Pons (tissue), 1 donor: ENCODE measurements around the gene MXD4.
"Not testable (repeated sequence)": the region's sequence is repeated elsewhere in the genome, so short reads cannot be mapped to it uniquely, and the experiment has no call there.

Source experiments
- DNase-seq: peaks from one replicate; pipeline ENCODE4 v3.0.0-alpha.2; 2016; ENCODE audit warnings: low spot score

The MXD4 gene

DNA sequence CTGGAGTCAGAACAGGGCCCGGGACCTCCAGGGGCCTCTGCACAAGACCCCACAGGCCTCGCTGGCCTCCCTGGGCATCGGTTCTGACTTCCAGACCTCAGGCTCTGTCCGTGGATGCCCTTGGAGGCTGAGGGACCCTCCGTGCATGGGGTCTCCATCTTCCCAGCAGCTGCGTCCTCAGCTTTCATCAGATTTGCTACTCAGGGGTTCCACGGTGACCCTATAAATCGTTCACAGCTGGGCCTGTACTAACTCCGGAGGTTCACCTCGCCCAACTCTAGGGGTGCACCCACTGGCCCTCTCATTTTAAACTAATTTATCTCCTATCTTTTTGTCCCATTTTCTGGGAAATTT is 13.1 kb upstream of the MXD4 start:
- DNase-seq, result not testable (repeated sequence)

DNA sequence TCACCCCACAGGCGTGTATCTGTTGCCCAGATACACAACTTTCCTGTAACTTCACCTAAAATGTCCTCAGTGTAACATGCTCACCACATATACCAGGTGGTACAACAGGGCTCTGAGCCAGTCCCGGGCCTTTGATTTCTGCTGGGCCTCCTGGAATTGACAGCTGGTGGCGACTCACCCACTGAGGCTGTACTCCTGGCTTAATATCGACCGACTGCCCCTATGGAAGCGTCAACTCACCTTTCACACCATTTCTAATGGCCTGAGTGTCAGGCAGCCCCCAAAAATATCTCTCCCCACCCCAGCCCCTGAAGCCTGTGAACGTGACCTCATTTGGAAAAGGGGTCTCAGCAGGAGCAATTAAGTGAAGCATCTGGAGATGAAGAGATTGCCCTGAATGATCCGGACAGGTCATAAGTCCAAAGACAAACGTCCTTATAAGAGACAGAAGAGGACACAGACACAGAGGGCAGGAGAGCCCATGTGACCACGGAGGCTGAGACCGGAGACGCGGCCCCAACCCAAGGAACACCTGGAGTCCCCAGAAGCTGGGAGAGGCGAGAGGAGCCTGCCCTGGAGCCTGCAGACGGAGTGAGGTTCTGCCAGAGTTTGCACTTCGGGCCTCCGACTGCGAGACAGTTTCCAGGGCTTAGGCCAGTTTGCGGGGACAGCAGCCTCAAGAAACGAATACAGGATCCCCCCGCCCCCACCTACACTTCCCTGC is 12.6 kb upstream of the MXD4 start:
- DNase-seq, result no peak

- DNase-seq, result no peak
These were observed 11.9 kb upstream of the MXD4 start for GRCh38 chr4:2273657-2274319.

- no peak for DNase-seq
These were observed 11.3 kb upstream of the MXD4 start for GRCh38 chr4:2273221-2273620.

GRCh38 chr4:2272828-2273120 is 10.9 kb upstream of the MXD4 start:
- no peak for DNase-seq

GRCh38 chr4:2272026-2272827 is 10.3 kb upstream of the MXD4 start:
- DNase-seq, result no peak

- DNase-seq, result no peak
These were observed 9.5 kb upstream of the MXD4 start for GRCh38 chr4:2271279-2272025.

GRCh38 chr4:2270341-2271165 is 8.6 kb upstream of the MXD4 start:
- no peak for DNase-seq

GRCh38 chr4:2269618-2270163 is 7.8 kb upstream of the MXD4 start:
- DNase-seq, result no peak

GRCh38 chr4:2269206-2269531 is 7.3 kb upstream of the MXD4 start:
- no peak for DNase-seq

DNA sequence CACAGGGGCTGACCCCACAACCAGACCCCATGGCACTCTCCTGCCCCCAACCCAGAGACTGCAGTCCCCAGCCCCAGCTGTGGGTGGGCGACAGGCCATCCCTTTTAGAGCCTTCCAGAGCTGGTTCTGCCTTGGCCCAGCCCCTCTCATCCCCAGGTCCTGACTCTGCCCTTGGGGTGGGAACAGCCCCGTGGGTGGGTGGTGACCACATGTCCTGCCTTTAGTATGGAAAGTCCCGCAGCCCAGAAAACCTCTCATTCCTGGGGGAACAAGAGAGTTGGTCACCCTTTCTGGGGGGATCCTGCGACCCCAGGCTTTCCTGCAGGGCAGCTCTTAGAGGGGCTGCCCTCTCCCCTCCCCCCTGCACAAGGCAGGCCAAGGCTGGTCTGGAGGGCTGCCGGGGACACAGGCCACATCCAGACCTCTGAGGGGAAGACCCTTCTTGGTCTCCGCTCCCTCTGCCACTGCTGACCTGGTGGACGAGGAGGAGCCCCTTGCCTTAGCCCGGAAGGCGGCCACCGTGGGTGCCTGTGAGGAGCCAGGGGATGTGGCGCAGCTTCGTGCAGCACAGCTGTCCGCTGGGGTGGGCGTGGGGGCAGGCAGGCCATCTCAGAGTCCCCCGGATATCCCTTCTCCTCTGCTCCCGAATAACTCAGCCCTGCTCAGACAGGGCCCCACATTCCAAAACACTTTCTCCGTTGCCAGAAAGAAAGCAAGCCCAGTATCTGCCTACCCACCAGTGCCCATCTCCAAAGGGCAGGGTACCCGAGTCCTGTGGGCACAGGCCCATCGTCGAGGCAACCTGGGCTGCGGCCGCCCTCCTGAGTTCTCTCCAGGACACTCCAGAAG is 6.7 kb upstream of the MXD4 start:
- no peak for DNase-seq

DNA sequence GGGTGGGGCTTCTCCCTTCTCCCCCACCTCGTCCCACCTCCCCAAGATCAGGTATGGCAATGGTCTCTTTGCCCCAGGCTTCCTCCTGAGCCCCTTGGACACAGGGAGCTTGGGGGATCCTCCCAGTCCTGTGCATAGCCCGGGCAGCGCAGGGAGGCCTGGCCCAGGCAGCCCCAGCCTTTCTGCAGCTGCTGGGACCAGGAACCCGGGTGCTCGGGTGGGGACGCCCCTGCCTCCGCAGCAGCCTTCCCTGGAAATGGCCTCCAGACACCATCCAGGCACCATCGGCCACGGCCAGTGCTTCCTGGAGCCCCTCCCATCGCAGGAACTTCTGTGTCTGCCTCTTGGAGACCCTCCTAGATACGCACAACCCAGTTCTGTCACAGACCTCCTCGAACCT is 5.9 kb upstream of the MXD4 start:
- DNase-seq, result no peak

DNA sequence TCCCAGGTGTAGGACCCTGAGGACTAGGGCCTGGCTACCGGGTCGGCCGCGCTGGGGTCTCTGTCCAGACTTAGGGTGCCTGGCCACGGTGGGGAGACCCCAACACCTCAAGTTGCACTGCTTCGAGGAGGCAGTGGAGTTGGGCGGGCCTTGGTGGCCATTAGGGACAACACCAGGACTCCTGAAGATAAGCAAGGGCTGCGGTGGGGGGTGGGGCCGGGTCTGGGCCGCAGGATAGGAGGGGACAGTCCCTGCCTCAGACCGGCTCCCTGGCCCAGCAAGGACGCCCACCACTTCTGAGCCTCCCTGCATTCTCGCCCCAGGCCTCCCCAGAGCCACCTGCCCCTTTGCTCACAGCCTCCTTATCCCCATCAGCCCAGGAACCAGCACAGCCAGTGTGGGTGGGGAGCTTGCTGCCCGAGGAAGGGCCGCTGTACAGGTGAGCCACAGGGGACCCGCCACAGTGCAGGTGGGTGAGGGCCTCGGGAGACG is 5.5 kb upstream of the MXD4 start:
- no peak for DNase-seq

DNA sequence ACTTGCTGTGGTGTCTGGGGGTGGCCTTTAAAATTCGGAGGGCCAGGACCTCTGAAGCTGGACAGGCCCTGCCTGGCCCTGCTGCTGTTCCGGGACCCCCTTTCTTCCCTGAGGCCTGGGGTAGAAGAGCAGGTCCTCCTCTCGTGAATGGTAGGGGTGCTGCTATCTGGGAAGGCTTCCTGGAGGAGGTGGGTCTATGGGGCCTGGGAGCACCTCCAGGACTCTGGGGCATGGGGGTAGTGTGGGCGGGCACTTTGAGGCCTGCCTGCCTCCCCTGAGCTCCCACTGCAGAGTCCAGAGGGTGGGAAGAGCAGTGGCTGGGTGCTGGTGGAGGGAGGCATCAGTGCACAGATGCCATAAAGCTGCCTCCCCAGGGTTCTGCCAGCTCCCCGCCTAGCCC is 4.9 kb upstream of the MXD4 start:
- no peak for DNase-seq

DNA sequence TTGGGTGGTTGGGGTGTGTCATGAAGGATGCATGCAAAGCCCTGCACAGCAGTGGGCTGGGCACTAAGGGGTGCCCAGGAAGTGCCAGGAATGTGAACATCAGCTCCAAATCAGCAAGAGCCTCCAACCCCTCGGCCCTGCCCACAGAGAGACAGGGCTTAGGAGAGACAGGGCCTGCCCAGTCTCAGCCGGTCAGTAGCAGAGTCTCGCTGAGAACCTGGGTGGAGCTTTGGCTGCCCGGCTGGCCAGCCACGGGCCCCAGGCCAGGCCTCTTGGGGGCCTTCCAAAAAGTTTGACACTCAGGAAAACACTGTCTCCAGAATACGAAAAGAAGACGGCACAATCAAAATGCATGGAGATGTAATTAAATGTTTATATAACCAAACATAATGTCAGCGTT is 4.3 kb upstream of the MXD4 start:
- no peak for DNase-seq

GRCh38 chr4:2265113-2266110 is 3.5 kb upstream of the MXD4 start:
- no peak for DNase-seq

DNA sequence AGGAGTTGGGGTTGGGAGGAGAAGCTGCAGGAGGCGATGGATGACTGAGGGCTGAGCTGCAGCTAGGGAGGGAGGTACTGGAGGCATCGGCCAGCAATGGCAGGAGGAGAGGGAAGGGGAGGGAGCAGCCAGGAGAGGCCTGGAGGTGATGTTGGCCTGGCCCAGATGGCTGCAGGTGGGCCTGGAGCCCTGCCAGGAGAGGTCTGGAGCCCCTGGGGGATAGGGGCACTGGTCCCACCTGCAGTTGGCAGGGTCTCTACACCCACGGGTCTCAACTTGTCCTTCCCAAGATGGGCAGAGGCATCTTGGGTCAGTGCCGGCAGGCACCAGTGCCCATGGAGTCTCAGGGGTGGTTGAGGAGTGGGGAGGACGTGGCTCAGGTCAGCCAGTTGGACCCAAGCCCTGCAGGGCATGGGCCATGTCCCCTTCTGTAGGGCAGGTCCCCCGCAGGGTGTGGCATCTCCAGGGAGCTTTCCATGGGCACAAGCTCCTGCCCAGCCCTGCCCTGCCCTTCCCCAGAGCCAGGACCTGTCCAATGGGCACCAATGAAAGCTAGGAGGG is 2.7 kb upstream of the MXD4 start:
- no peak for DNase-seq

DNA sequence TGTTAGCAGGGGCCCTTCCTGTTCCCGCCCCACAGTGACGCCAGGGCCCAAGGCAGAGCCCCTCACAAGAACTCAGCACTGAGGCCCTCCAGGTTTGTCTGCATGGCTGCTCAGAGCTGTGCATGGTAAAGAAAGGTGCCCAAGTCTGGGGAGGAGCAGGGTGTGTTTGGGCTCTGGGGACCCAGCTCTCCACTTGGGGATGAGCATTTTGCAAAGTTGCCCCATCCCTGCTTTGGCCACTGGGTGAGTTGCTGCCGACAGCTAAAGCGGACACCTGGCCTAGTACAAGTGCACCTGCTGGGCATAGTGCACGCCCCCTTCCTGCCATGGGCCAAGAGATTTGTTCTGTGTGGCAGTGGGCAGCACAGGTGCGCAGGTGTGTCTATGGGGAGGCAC is 2.0 kb upstream of the MXD4 start:
- no peak for DNase-seq

GRCh38 chr4:2262944-2263250 is 988 bp upstream of the MXD4 start:
- DNase-seq, result no peak
